GM19240 (cell line): ENCODE measurements around the gene PFKP.
"Not testable (repeated sequence)": the region's sequence is repeated elsewhere in the genome, so short reads cannot be mapped to it uniquely, and the experiment has no call there.

ENCODE experiments used
- DNase-seq: peaks from one replicate; pipeline ENCODE4 v3.0.0; 2011; ENCODE audit warnings: low spot score; ENCODE audit not compliant: insufficient read length

PFKP gene

GRCh38 chr10:3098689-3099088, 31.3 kb downstream of the PFKP start:
- DNase-seq: no peak

DNA sequence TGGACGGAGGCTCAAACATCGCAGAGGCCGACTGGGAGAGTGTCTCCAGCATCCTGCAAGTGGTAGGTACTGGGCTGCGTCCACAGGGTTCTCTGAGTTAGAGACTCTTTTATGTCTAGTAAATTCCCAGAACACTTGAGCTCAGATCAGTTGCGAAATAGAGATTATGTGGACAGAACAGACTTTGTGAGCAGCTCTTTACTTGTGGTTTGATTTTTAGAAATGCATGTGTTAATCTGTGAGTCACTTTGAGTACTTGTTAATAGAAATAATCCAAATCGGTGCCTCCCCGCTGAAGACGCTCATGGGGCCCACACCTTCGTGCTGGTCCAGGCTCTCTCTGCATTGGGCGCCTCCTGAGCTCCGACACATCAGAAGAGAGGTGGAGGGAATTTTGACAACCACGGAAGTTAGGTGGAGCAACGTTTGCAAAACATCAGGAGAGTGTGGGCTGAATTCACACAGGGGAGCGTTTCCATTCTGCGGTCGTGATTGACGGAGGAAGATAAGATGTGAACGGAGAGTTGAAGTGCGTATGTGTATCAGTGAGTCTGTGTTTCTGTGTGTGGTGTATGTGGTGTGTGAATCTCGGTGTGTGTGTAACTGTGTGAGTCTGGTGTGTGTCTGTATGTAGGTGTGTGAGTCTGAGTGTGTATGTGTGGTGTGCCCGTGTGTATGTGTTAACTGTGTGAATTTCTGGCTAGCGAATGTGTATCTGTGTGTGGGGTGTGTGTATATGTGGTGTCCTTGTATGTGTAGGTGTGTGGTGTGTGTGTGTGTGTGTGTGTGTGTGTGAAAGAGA, 32.1 kb downstream of the PFKP start:
- no peak for DNase-seq

- no peak for DNase-seq
These were observed 32.9 kb downstream of the PFKP start for GRCh38 chr10:3100093-3100792.

DNA sequence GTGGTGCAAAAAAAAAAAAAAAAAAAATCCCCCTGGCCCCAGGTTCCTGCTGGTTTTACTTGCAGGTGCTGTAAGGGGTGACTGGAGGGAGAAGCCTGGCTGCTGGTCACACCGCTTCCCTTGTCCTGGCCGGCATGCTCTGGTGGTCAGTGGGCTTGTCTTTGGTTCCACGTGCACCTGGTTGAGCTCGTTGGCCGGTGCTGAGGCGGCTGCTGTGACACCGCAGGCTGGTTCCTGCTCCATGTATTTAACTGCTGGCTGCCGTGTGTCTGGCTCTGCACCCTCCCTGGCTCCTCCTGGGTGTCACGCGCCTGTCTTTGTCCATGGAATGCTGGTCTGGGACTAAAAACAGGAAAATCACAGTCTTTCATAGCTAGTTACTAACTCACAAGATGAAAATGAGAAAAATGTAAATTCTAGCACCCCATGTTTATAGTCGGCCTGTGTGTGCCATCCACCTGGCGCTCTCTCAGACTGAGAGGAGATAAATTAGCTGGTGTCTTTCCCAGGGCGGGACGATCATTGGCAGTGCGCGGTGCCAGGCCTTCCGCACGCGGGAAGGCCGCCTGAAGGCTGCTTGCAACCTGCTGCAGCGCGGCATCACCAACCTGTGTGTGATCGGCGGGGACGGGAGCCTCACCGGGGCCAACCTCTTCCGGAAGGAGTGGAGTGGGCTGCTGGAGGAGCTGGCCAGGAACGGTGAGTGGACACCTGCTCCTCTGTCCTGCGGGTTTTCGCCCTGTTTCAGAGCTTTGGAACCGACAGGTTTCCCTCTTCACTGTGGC, 33.7 kb downstream of the PFKP start:
- no peak for DNase-seq

GRCh38 chr10:3102720-3103427, 35.5 kb downstream of the PFKP start:
- DNase-seq: no peak

- DNase-seq: no peak
These were observed 36.3 kb downstream of the PFKP start for GRCh38 chr10:3103646-3104045.

GRCh38 chr10:3104251-3104918, 37.0 kb downstream of the PFKP start:
- DNase-seq: no peak

DNA sequence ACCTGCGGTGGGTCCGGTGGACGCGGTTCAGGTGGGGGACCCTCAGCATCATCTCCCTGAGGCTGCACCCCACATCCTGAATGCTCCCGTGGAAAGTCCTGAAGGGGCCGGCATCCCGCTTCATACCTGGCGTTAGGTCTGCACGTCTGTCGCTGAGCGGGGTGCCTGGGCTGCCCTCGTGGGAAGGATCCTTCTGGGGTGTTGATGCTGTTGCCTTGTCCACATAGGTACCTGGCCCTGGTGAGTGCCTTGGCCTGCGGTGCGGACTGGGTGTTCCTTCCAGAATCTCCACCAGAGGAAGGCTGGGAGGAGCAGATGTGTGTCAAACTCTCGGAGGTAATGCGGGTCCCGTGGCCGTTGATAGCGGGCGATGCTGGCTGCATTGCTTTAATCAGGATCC, 37.8 kb downstream of the PFKP start:
- no peak for DNase-seq

DNA sequence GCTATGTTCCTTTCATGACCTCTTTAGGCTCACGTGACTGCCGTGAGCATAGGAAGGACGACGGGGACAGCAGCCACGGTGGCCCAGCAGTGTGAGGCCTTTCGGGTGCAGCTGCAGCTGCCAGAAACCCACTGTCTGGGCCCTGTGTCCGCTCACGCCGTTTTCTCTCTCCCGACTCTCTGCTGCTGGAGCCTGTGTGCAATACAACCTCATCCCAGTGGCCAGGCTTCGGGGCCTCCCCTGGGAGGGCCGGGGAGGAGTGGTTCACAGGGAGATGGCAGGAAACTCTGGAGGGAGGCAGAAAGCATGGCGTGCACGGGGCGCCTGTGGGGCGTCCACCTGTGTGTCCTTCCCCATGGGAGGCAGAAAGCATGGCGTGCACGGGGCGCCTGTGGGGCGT, 38.6 kb downstream of the PFKP start:
- no peak for DNase-seq

- not testable (repeated sequence) for DNase-seq
These were observed 39.0 kb downstream of the PFKP start for GRCh38 chr10:3106328-3106727.

GRCh38 chr10:3106928-3107425, 39.6 kb downstream of the PFKP start:
- no peak for DNase-seq

DNA sequence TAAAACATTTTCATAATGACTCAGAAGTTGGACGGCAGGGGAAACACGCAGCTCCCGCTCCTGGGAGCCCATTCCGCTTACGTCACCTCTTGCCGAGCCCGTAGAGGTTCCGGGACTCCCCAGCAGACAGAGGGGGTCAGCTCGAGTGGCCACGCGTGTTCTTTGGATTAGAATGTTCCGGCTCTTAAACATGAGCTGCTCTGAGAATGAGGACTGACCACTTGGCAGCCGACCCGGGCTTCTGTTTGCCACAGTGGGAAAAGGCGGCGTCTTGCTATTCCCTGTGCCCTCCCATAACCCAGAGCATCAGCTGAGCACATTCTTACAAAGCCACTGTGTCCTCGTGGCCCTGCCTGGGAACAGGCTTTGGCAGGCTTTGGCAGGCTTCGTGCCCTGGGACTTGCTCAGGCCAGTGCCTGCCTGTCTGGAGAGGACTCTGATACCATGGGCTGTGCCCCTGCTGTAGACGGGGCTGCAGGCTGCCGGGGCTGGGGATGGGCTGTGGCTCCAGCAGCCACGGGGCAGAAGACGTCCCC, 40.1 kb downstream of the PFKP start:
- DNase-seq: no peak

DNA sequence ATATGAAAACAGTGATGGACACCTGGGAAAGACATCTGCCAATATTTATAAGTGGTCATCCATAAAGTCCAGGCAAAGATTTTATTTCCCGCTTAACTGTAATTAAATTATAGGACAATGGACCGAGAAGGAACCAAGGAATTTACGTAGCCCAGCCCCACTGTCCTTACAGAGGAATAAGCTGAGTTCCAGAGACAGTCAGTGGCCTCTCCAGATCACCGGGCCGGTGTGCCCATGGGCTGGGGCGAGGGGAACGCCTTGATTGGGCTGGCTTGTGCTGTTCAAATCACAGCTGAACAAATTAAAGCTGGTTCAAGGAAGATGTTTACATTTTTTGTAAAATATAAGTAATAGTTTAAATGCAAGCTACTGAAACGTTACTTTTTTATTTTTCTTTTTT, 40.7 kb downstream of the PFKP start:
- no peak for DNase-seq

DNA sequence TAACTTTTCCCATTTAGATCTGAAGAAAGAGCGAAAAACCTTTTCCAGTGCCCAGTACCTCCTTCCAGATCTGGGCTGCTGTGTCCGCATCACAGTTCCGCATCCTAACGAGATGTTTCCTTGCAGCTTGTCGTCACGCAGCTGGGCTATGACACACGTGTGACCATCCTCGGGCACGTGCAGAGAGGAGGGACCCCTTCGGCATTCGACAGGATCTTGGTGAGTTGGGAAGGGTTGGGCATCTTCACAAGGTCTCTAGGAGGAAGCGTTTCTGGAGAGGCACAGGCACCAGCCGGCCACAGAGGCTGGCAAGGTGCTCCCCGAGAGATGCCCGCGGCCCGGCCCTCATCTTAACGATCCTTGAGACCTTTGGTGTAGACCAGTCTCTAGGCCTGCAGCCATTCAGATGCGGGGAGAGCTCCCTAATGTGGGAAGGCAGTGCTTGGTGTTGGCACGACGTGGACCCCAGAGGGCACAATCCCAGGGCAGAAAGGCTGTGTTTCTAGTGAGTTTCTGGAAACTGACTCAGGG, 41.3 kb downstream of the PFKP start:
- DNase-seq: no peak

DNA sequence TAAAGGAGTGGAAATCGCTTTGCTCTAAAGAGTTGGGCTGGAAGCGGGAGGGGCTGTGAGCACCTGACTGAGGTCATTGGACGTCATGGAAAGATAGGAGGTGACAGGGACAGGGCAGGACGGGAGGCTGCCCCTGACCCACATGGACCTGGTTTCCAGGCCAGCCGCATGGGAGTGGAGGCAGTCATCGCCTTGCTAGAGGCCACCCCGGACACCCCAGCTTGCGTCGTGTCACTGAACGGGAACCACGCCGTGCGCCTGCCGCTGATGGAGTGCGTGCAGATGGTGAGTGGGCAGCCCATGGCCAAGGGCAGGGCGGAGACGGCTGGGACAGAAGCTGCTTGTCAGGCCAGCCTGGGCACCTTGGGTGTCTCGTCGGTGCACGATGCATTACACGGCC, 41.8 kb downstream of the PFKP start:
- no peak for DNase-seq

DNA sequence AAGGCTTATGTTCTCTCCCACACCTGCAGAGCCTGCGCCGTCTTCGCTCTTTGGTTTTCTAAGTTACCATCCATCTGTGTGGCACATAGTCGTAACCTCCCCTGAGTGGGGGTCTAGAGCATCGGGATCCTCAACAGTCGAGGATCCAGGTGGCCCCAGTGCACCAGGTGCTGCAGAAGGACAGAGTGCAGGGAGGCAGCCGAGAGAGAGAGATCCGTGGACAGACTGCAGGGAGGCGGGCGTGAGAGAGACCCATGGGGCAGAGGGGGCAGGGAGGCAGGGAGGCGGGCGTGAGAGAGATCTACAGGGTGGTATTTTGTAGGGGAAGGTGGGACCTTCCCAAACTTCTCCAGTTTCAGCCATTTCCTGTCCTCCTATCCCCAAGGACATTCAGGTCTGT, 42.3 kb downstream of the PFKP start:
- no peak for DNase-seq

DNA sequence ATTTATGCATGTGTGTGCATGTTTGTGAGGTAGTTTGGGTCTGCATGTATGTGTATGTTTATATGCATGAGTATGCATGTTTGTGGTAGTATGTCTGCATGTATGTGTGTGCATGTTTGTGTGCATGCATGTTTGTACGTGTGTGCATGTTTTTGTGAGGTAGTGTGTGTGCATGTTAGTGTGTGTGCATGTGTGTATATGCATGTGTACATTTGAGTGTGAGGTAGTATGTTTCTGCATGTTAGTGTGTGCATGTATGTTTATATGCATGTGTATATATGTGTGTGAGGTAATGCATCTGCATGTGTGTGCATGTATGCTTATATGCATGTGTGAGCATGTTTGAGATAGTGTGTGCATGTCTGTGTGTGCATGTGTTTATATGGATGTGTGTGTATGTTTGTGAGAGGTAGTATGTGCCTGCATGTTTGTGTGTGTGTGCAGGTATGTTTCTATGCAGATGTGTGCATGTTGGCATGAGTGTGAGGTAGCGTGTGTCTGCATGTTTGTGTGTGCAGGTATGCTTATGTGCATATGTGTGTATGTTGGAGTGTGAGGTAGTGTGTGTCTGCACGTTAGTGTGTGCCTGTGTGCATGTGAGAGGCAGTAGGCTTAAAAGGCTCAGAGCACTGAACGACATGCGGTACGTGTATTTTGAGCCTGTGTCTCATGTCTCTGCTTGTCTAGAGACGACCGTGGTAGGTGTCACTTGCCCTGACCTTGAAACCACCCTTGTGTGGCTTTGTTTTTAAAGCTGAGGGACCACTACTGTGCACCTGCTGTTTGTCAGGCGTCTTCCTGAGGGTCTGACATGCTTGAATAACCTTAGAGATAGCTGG, 43.7 kb downstream of the PFKP start:
- DNase-seq: no peak

DNA sequence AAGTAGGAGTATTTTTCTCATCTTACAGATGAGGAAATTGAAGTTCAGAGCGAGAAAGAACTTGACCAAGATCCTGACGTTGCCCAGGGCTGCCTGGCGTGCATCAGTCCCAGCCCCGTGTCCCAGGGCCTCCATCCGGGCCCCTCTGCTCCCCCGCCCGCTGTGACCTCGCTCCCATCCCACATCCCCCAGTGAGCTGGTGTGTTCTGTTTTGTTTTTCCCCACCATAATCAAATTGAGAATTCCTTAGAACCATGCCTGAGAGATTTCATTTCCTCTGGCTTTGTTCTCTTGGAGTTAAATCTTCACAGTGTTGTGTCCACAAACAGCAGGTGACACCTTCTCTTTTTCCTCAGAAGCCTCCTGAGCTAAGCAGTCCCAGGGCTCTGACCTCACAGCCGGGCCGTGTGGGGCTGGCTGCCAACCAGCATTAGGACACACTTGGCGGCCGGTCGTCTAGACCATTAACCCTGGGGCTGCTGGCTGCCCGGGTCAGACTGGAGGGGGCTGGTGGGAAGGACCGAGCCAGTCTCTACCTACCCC, 44.3 kb downstream of the PFKP start:
- DNase-seq: no peak

DNA sequence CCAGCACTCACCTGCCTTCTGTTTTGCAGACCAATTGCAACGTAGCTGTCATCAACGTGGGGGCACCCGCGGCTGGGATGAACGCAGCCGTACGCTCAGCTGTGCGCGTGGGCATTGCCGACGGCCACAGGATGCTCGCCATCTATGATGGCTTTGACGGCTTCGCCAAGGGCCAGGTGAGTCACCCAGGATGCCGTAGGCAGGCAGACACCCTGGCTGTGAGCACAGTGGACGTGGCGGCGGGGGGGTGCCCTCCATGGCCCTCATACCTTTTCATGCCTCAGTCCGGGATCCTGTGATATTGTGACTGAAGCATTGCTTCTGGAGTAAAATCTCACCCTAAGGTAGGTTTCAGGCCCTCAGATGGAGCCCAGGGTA, 46.0 kb downstream of the PFKP start:
- DNase-seq: no peak
